OCI-LY1 (cell line): ENCODE data around the gene SNX2.

Experiments used
- H2AFZ ChIP-seq: fragments of 200-600 bp; sonication (generic), shearing (Covaris generic); 2 replicates; pipeline ENCODE4 v1.6.0; 2014; ENCODE audit warnings: antibody characterized with exemption, mild to moderate bottlenecking, low read length
- H3F3A ChIP-seq: fragments of 200-600 bp; sonication (generic), shearing (Covaris generic); 2 replicates; pipeline ENCODE4 v1.6.0; 2014; ENCODE audit warnings: mild to moderate bottlenecking, antibody characterized with exemption, low read length, moderate library complexity; ENCODE audit not compliant: insufficient read depth
- H3K27ac ChIP-seq: fragments of 200-600 bp; sonication (generic); 2 replicates; pipeline ENCODE4 v1.5.1; 2014; ENCODE audit warnings: low read length, mixed run types, mild to moderate bottlenecking, low read depth; ENCODE audit not compliant: poor library complexity, severe bottlenecking
- H3K27me3 ChIP-seq: fragments of 200-600 bp; sonication (generic); 2 replicates; pipeline ENCODE4 v1.6.0; 2014; ENCODE audit warnings: antibody characterized with exemption, mild to moderate bottlenecking, low read length, moderate library complexity; ENCODE audit not compliant: insufficient read depth
- H3K36me3 ChIP-seq: fragments of 200-600 bp; sonication (generic); 2 replicates; pipeline ENCODE4 v1.6.1; 2014; ENCODE audit warnings: mild to moderate bottlenecking, antibody characterized with exemption, low read length, moderate library complexity, mixed read lengths; ENCODE audit not compliant: insufficient read depth
- H3K4me1 ChIP-seq: fragments of 200-600 bp; sonication (generic); 2 replicates; pipeline ENCODE4 v1.5.1; 2014; ENCODE audit warnings: mild to moderate bottlenecking, low read length, moderate library complexity; ENCODE audit not compliant: insufficient read depth, severe bottlenecking
- H3K4me2 ChIP-seq: fragments of 200-600 bp; sonication (generic), shearing (Covaris generic); 2 replicates; pipeline ENCODE4 v1.6.1; 2014; ENCODE audit warnings: low read length
- H3K4me3 ChIP-seq: fragments of 200-600 bp; sonication (generic); 2 replicates; pipeline ENCODE4 v1.5.1; 2014; ENCODE audit warnings: low read length, low read depth, mild to moderate bottlenecking, mixed read lengths; ENCODE audit not compliant: poor library complexity, severe bottlenecking
- H3K79me2 ChIP-seq: fragments of 200-600 bp; shearing (Covaris generic); 2 replicates; pipeline ENCODE4 v1.6.1; 2016; ENCODE audit warnings: mixed run types, low read length, mixed read lengths; ENCODE audit not compliant: insufficient read depth
- H3K9ac ChIP-seq: fragments of 200-600 bp; sonication (generic), shearing (Covaris generic); 2 replicates; pipeline ENCODE4 v1.6.1; 2014; ENCODE audit warnings: mild to moderate bottlenecking, low read length, mixed read lengths
- H3K9me2 ChIP-seq: fragments of 200-600 bp; sonication (generic), shearing (Covaris generic); 2 replicates; pipeline ENCODE4 v1.6.1; 2014; ENCODE audit warnings: low read depth, mild to moderate bottlenecking, low read length, mixed read lengths
- H3K9me3 ChIP-seq: fragments of 200-600 bp; shearing (Covaris generic); 2 replicates; pipeline ENCODE4 v1.6.1; 2014; ENCODE audit warnings: low read length, mixed read lengths
- H4K20me1 ChIP-seq: fragments of 200-600 bp; sonication (generic), shearing (Covaris generic); 2 replicates; pipeline ENCODE4 v1.6.0; 2016; ENCODE audit warnings: mild to moderate bottlenecking, low read length; ENCODE audit not compliant: insufficient read depth
- CTCF ChIP-seq: fragments of 200-600 bp; sonication (generic), shearing (Covaris generic); IDR thresholded peaks from 2 replicates; pipeline ENCODE4 v1.5.1; 2017; ENCODE audit warnings: mild to moderate bottlenecking, antibody characterized with exemption, low read length, moderate library complexity, mixed read lengths
- EZH2 ChIP-seq: fragments of 200-600 bp; sonication (generic), shearing (Covaris generic); IDR thresholded peaks from 2 replicates; pipeline ENCODE4 v1.8.0; 2017; ENCODE audit warnings: borderline replicate concordance, mixed run types, mild to moderate bottlenecking, antibody characterized with exemption, low read length, moderate library complexity, mixed read lengths

Gene SNX2

GRCh38 chr5:122743261-122743660 lies 31.6 kb upstream of the SNX2 start:
- TF ChIP-seq EZH2 (no peak), CTCF (no peak)
- H3K36me3 ChIP-seq = no peaks in the 10 kb centered on the region
- H3K4me2 ChIP-seq = no peak overlapping the region
- H3K27me3 ChIP-seq = no peaks in the 10 kb centered on the region
- no peak overlapping the region for H3K4me3 ChIP-seq
- H3K27ac ChIP-seq = no peak overlapping the region
- no peaks in the 10 kb centered on the region for H3F3A ChIP-seq
- H4K20me1 ChIP-seq = no peaks in the 10 kb centered on the region
- H3K4me1 ChIP-seq = no peaks in the 10 kb centered on the region
- H2AFZ ChIP-seq = no peak overlapping the region
- no peaks in the 10 kb centered on the region for H3K9me2 ChIP-seq
- H3K79me2 ChIP-seq = no peaks in the 10 kb centered on the region
- H3K9me3 ChIP-seq = no peaks in the 10 kb centered on the region
- no peak overlapping the region for H3K9ac ChIP-seq

- TF ChIP-seq CTCF = no peak
- no peak for TF ChIP-seq EZH2
- Histone ChIP-seq H3K79me2 (no peaks in the 10 kb centered on the region), H3K36me3 (no peaks in the 10 kb centered on the region), H2AFZ (no peak overlapping the region), H3K27ac (no peak overlapping the region), H3K9ac (no peak overlapping the region), H3K9me3 (no peaks in the 10 kb centered on the region), H4K20me1 (no peaks in the 10 kb centered on the region), H3K4me2 (no peak overlapping the region), H3F3A (no peaks in the 10 kb centered on the region), H3K27me3 (no peaks in the 10 kb centered on the region), H3K4me1 (no peaks in the 10 kb centered on the region), H3K9me2 (no peaks in the 10 kb centered on the region), H3K4me3 (no peak overlapping the region)
These were observed 29.3 kb upstream of the SNX2 start for GRCh38 chr5:122745597-122745996.

GRCh38 chr5:122749886-122750285 lies 25.0 kb upstream of the SNX2 start:
- no peak overlapping the region for H2AFZ ChIP-seq
- H3K4me2 ChIP-seq = no peak overlapping the region

More at GRCh38 chr5:122749886-122750285, 25.0 kb upstream of the SNX2 start:
- Histone ChIP-seq H3K4me3 (no peak overlapping the region), H4K20me1 (no peaks in the 10 kb centered on the region), H3K27me3 (no peaks in the 10 kb centered on the region), H3K27ac (no peak overlapping the region), H3K79me2 (no peaks in the 10 kb centered on the region), H3K9me3 (no peaks in the 10 kb centered on the region), H3F3A (no peaks in the 10 kb centered on the region), H3K9me2 (no peaks in the 10 kb centered on the region), H3K4me1 (no peaks in the 10 kb centered on the region), H3K9ac (no peak overlapping the region), H3K36me3 (no peaks in the 10 kb centered on the region)
- TF ChIP-seq EZH2 (no peak), CTCF (no peak)
